Activated T-helper 9 cell treated with anti-CD3 and anti-CD28 coated beads, Interleukin-2, amount 50 U/mL, for 16 hours (primary cell): ENCODE data around the gene EAPP.
"Not testable (repeated sequence)": the region's sequence is repeated elsewhere in the genome, so short reads cannot be mapped to it uniquely, and the experiment has no call there.

Experiments used
- DNase-seq: peaks from one replicate; pipeline ENCODE4 v3.0.0-alpha.2; 2020; ENCODE audit warnings: low read depth

Gene EAPP, protein sequence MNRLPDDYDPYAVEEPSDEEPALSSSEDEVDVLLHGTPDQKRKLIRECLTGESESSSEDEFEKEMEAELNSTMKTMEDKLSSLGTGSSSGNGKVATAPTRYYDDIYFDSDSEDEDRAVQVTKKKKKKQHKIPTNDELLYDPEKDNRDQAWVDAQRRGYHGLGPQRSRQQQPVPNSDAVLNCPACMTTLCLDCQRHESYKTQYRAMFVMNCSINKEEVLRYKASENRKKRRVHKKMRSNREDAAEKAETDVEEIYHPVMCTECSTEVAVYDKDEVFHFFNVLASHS

DNA sequence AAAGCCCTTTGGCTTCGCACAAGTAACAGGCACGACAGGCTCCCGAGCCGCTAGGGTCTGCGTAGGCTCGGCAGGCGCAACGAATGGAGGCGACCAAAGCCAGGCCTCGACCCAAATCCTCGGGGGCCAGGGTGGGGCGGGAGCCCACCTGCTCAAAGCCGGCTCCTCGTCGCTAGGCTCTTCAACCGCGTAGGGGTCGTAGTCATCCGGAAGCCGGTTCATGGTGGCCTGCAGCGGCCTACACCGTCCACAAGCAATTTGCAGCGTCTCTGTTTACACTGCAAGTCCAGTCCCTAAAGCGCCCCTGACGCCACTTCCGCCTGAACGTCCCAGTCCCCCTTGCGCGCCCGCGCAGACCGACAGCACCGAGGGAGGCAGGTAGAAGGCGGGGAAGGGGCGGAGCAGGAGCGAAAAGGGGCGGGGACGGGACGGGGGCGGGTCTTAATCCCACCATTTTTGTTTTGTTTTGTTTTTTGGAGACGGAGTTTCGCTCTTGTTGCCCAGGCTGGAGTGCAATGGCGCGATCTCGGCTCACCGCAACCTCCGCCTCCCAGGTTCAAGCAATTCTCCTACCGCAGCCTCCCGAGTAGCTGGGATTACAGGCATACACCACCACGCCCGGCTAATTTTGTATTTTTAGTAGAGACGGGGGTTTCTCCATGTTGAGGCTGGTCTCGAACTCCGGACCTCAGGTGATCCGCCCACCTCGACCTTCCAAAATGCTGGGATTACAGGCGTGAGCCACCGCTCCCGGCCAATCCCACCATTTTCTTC is at the start of gene EAPP:
Gene EAPP, minus strand, starts transcription at position 295 of the 774 bp plus-strand sequence. Its CDS starts 73 bp downstream, at position 222.
- peak; percentile 92 for DNase-seq

DNA sequence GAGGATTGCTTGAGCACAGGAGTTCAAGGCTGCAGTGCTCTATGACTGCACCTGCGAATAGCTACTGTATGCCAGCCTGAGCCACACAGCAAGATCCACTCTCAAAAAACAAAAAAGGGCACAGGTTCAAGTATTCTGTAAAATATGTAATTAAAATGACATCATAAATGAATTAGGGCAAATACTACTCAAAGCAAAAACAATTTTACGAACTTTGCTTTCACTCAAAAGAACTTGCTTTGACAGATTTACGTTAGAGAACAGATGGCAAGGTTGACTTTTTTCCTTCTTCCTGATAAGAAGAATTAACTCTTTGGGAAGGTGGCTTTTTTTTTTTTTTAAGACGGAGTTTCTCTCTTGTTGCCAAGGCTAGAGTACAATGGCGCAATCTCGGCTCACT is 44.0 kb upstream of the EAPP start:
- DNase-seq = no peak

DNA sequence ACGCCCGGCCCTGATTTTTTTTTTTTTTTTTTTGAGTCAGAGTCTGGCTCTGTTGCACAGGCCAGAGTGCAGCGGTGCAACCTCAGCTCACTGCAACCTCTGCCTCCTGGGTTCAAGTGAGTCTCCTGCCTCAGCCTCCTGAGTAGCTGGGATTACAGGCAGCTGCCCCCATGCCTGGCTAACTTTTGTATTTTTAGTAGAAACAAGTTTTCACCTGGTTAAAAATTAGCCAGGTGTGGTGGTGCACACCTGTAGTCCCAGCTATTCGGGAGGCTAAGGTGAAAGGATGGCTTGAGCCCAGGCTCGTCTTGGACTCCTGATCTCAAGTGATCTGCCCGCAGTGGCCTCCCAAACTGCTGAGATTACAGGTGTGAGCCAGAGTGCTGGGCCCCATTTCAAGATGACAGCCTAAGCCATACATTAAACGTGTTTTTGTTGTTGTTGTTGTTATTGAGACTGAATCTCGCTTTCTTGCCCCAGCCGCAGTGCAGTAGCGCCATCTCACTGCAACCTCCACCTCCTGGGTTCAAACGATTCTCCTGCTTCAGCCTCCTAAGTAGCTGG is 42.7 kb upstream of the EAPP start:
- no peak for DNase-seq

DNA sequence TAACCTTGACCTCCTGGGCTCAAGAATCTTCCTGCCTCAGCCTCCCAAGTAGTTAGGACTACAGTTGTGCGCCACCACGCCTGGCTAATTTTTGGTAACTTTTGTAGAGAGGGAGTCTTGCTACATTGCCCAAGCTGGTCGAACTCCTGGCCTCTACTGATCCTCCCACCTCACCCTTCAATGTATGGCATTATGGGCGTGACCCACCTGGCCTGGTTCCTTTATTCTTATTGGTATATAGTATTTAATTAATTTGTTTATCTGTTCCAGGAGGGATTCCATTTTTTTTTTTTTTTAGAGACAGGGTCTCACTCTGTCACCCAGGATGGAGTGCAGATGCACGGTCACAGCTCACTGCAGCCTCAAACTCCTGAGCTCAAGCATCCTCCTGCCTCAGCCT is 40.9 kb upstream of the EAPP start:
- DNase-seq = no peak

DNA sequence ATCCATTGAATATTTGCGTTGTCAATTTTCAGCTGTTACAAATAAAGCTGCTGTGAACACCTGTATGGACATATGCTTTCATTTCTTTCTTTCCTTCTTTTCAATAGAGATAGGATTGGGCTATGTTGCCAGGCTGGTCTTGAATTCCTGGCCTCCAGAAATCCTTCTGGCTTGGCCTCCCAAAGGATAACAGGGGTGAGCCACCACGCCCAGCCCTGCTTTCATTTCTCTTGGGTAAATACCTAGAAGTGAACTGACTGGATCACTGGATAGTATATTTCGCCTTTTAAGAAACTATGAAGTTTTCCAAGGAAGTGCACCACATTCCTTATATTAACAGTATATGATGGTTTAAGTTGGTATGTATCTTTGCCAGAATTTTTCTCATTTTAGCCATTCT is 32.3 kb upstream of the EAPP start:
- DNase-seq = no peak

DNA sequence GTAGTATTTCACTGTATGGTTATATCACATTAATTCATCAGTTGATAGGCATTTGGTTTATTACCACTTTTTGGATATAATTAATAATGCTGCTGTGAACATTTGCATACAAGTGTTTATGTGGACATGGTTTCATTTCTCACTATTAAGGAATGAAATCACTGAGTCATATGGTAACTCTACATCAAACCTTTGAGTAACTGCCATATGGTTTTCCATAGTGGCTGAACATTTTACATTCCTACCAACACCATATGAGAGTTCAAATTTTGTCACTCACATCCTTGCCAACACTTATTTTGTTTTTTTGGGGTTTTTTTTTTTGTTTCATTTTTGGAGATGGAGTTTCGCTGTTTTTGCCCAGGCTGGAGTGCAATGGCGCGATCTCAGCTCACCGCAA is 30.2 kb upstream of the EAPP start:
- no peak for DNase-seq

DNA sequence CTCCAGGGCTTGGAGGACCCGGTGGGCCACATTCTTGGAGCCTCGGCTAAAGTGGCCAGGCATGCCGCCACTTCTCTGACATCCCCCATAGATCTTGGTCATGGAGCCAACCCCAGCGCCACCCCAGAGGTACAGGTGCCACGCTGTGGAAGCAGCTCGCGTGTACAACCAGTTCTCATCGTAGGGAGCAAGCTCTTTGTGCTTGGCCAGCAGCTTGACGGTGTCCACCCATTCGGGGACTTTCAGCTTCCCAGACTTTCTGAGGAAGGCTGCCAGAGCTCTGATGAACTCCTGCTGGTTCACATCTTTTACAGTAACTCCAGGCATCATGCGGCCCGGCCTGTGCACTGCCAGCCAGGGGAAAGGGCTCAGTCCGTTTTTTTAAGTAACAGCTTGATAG is 29.3 kb upstream of the EAPP start:
- DNase-seq = no peak

DNA sequence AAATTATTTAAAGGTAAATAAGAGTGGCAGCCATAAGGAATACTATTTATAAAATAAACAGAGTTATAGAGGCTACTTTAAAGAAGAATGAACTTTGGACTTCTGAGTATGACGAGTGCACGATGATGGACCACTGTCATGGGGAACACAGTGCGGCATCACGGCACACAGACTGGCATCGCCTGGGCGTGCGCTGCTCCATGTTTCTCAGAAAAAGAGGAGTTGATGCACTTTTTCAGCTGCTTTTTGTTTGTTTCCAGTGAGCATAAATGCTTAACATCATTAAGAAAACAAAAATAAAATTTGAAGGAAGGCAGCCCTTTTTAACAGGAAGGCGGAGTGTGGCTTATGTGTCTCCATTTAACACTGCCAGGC is 23.3 kb upstream of the EAPP start:
- no peak for DNase-seq

DNA sequence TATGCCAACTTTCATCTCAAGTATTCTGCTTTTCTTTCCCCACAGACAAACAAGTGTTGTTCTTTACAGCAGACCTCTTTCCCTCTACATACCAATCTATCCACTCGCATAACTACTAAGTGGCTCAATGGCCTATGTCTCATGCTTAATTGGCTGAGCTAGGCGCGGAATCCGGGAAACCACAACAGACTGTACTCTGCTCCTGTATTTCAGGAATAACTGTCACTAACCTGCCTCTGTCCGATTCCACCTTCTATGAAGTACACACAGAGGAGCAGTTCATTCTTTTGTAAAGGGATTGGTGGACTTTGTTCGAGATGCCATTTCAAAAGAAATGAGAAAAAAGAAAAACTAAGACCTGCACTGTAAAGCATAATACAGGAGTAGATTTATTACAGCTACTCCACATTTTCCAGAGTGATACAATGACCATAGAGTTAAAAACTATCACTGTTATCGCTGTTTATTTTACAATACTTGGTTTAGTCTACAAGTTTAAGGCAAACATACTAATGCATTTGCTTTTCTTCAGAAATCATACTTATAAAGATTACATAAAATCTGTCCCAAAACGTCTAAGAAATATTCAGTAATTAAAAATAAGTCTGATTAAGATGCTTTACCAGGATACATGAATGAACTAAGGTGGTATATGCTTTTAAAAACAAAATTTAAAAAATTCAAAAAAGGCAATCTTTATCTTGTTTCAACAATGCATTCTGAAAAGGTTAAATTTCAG is 22.7 kb upstream of the EAPP start:
- not testable (repeated sequence) for DNase-seq

DNA sequence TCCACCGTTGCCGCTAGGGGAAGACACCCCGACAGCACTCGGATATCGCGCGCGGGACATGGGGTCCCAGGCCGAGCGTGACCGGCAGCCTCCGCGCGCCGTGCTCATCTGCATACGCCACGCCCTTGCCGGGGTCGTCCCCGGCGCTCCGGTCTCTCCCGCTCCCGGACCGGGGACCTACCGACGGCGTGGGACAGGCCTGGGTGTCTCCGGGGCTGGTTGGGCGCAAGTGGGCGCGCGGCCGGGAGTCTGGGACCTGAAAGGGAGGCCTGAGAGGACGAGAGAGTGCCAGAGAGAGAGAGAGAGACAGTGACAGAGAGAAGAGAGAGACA is 17.0 kb upstream of the EAPP start:
- not testable (repeated sequence) for DNase-seq

DNA sequence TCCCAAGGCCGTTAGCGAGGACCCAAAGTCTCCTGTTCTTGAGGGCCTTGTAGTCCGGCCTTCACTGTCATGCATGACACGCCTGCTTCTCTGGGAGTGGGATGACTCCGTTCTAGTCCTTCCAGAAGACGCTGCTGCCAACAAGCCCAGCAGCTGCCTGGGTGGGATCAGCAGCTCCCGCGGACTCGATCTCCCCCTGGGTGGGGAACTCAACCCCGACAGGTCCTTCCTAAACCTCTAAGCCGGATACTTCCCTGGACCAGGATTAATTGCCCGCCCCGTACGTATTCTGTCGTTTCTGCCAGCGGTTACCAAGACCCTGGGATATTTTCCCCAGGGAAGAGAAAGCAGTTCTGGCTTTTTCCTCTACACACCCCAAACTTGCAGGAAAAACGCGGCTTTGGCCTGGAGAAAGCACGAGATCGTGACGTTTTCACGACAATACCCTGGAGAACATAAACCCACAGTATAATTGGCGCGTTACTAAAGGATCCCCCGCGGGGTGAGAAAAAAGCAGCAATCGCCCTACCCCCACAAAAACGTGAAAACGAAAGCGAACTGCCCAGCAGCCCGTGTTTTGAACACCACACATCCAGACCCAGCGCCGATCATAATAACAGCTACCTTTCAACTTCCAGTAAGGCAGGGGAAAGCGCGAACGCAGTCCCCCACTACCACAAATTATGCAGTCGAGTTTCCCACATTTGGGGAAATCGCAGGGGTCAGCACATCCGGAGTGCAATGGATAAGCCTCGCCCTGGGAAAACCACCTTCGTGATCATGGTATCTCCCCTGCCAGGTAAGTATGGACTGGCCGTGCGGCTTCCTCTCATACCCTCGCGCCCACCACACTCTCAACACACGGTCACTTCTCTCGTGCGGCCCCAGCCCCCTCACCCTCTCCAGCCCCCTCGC is 16.3 kb upstream of the EAPP start:
- DNase-seq = not testable (repeated sequence)

DNA sequence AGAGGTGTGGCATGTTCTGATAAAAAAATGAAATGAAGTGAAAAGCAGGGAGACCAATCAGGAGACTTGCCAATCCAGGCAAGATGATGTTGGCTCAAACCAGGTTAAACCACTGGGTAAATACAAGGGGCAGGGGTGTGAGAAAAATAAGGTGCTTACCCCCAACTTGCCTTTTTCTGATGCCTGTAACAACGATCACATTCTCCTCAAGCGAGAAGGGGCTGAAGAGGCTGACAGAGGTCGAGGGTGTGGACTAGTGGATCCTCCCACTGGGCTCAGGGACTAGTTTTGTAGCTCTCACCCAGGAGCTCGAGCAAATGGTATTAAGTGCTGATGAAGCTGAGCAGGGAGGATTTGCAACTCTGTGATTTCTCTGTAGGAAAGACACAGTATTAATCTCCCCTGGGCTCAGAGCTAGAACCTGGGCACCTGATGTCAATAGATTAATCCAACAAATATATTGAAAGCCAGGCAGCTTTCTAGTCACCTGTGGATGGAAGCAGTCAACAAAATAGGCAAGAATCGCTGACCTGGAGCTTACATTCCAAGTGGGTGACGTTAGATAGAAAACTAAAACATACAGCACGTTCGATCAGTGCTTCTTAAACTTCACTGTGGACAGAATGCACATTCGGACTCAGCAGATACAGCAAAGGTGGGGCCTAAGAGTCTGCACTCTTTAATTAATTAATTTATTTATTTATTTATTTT is 15.2 kb upstream of the EAPP start:
- DNase-seq = no peak

DNA sequence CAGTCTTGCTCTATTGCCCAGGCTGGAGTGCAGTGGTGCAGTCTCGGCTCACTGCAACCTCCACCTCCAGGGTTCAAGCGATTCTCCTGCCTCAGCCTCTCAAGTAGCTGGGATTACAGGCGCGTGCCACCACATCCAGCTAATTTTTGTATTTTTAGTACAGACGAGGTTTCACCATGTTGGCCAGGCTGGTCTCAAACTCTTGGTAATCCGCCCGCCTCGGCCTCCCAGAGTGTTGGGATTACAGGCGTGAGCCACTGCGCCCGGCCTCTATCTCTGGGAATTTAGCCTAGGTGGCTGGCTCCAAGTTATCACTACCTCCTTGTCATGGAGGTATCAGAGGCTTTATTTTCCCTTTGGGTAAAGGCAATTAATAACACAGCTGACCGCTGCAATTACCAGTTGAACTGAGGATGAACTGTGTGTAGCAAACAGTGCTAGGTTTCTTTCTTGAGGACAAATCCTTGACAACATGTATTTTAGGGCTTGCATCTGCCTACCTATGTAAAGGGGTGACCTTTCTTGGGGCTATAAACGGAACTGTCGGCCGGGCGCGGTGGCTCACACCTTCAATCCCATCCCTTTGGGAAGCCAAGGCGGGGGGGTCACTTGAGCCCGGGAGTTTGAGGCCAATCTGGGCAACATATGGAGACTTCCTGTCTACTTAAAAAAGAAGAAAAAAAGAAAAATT is 9.9 kb upstream of the EAPP start:
- DNase-seq = not testable (repeated sequence)

DNA sequence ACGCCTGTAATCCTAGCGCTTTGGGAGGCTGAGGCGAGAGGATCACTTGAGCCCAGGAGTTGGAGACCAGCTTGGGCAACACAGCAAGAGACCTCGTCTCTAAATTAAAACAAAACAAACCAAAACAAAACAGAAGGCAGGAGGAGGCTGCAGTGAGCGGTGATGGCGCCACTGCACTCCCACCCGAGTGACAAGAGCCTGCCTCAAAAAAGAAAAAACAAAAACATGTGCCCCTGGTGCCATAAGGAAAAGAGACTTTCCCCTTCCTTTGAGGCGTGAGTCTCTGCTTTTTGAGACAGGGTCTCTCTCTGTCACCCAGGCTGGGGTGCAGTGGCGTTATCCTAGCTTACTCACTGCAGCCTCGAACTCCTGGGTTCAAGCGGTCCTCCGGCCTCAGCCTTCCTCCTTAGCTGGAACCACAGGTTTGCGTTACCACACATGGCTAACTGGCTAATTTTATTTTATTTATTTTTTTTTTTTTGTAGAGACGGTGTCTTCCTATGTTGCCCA is 9.0 kb upstream of the EAPP start:
- no peak for DNase-seq

DNA sequence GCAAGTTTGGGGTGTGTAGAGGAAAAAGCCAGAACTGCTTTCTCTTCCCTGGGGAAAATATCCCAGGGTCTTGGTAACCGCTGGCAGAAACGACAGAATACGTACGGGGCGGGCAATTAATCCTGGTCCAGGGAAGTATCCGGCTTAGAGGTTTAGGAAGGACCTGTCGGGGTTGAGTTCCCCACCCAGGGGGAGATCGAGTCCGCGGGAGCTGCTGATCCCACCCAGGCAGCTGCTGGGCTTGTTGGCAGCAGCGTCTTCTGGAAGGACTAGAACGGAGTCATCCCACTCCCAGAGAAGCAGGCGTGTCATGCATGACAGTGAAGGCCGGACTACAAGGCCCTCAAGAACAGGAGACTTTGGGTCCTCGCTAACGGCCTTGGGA is 7.6 kb upstream of the EAPP start:
- not testable (repeated sequence) for DNase-seq

DNA sequence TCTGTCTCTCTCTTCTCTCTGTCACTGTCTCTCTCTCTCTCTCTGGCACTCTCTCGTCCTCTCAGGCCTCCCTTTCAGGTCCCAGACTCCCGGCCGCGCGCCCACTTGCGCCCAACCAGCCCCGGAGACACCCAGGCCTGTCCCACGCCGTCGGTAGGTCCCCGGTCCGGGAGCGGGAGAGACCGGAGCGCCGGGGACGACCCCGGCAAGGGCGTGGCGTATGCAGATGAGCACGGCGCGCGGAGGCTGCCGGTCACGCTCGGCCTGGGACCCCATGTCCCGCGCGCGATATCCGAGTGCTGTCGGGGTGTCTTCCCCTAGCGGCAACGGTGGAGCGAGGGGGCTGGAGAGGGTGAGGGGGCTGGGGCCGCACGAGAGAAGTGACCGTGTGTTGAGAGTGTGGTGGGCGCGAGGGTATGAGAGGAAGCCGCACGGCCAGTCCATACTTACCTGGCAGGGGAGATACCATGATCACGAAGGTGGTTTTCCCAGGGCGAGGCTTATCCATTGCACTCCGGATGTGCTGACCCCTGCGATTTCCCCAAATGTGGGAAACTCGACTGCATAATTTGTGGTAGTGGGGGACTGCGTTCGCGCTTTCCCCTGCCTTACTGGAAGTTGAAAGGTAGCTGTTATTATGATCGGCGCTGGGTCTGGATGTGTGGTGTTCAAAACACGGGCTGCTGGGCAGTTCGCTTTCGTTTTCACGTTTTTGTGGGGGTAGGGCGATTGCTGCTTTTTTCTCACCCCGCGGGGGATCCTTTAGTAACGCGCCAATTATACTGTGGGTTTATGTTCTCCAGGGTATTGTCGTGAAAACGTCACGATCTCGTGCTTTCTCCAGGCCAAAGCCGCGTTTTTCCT is 7.0 kb upstream of the EAPP start:
- DNase-seq = not testable (repeated sequence)

DNA sequence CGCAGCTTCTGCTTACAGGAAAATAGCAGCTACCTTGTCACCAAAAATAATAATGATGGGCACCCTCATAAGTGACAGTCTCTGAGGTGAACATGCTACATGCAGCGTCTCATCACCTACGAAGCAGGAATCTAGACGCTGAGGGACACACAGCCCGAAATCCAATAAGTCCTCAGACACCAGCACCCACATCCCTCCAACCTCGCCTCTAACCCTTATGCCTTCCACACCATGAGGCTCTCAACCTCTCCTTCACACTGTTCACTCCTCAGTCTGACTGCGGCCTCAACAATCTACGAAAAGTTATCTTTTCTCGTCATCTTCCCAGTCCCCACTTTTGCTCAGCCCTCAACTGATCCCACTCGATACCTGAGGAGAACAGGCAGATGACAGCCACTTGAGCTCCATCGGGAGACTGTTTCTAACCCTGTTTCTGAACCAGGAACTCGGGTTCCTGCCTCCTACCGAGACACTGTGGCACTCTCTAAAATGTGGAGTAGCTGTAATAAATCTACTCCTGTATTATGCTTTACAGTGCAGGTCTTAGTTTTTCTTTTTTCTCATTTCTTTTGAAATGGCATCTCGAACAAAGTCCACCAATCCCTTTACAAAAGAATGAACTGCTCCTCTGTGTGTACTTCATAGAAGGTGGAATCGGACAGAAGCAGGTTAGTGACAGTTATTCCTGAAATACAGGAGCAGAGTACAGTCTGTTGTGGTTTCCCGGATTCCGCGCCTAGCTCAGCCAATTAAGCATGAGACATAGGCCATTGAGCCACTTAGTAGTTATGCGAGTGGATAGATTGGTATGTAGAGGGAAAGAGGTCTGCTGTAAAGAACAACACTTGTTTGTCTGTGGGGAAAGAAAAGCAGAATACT is 919 bp upstream of the EAPP start:
- not testable (repeated sequence) for DNase-seq

DNA sequence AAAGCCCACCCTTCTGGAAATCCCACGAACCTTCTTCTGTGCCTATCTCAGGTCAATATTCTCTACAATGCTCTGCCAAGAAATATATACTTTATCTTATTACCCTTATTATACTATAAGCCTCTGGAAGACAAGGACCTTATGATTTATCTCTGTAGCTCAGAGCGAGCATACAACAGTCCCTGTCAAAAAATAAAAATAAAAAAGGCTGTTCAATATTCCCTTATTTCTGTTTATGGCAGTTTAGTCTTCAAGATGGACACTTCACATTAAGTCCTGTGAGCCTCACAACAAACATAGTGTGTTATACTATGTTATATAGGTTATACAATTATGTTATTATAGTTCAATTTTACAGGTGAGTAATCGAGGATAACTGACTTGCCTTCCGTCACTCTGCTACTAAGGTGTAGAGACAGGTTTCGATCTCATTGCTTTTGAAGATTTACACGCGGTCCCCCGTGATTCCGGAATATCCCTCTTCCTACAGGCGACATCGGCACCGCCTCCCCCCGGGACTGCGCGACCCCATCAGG is 562 bp downstream of the EAPP start:
- DNase-seq = no peak
